ENCODE data around the gene SLCO2A1.
A peak's percentile ranks its signal among the peaks of the same experiment; 100 is the strongest.

SLCO2A1 gene

DNA sequence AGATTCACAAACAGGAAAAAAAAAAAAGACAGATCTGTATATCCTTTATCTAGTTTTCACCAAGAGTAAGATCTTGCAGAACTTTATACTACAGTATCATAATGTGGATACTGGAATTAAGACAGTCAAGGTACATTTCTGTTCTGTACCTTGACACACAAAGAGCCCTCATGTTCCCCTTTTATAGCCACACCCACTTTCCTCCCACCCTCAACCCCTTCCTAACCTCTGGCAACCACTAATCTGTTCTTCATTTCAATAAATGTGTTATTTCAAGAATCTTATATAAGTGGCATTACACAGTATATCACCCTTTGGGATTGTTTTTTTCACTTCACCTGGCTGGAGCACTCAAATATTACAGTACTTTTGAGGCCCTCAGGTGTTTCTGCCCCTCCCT, 130.4 kb downstream of the SLCO2A1 start:
- no peak for DNase-seq (ENCODE audit: low spot score)

DNA sequence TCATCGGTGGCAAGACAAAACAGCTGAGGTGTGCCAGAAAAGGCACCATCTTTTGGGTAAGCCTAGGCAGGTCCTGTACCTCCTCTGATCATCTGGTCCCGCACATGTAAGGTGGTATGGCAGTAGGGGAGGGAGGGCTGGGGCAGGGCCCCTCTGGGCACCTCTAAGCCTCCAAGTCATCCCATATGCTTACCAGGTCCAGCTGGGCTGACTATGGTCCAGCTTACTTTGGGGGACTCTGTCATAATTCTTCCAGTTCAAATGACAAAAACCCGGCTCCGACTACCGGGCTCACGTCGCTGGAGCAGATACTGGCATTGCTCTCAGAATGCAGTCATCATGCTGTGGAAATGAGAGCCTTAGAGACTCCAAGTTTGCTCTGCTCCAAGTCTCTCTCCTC, 132.2 kb downstream of the SLCO2A1 start:
- no peak for DNase-seq (ENCODE audit: low spot score)

DNA sequence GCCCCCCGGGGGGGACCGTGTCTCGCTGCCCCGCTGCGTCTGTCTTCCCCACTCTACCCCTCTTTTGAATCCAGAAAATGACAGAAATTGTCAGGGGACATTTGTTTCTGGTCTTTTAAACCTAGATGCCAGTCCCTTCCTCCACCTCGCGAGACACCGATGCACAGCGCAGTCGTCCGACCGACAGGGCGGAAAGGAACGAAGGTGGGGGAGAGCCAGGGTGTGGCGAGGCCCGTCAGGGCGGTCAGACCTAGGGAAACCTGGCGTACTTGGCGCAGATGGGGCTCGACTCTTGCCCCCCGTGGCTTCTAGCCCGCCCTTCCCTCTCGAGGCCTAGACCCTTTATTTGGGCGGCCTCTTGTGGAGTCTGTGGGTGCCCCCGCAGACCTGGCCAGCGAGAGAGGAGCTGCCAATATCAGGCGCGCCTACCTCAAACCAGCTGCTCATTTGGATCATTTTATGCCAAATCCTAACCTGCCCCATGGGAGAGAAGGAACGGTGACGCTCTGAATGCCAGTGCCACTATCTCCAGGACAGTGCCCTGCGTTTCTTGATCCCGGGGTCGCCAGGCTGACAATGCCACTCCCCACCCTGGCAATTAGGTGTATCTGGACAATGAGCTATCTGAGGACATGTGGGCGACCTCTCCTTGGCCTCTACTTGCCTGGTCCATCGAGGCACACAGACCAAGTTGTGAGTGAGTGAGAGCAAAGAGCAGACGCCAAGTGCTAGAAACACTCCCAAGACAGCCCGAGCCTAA, 133.5 kb downstream of the SLCO2A1 start:
- peak; percentile 29 for DNase-seq (ENCODE audit: low spot score)

DNA sequence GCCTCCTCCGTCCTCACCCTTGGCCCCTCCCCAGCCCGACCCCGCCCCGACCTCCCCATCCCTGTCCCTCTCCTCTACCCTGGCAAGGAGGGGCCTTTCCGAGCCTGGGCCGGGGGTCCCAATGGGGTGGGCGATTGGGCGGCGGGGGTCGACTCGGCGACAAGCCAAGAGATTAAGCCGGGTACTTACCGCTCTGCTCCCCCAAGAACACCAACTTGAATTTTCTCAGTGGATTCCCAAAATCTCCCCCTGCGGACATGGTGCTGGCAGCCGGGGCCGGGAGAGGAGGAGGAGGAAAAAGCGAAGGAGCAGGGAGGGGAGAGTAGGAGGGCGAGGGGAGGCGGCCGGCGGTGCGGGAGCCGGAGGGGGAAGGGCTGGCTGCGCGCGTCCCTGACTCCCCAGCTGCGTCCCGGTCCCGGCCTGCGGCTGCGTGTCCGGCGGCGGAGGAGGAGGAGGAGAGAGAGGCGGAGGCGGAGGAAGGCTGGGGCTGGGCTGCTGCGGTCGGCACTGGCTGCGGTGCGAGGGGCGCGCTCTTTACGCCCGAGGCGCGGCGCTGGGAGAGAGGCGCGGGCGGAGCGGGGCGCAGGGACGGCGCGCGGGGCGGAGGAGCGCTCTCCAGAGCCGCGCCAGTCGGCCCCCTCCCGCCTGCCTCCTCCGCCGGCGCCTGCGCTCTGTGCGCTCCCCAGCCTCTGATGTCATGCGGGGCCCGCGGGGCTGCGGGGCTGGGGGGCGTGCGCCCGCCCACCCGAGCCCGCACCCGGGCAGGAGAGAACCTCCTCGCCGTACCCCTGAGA, 134.3 kb downstream of the SLCO2A1 start, which contains the start of gene RAB6B:
Gene RAB6B, minus strand, starts transcription at position 675 of the 794 bp plus-strand sequence. Its CDS starts 416 bp downstream, at position 259.
- DNase-seq (ENCODE audit: low spot score), result peak; percentile 90

DNA sequence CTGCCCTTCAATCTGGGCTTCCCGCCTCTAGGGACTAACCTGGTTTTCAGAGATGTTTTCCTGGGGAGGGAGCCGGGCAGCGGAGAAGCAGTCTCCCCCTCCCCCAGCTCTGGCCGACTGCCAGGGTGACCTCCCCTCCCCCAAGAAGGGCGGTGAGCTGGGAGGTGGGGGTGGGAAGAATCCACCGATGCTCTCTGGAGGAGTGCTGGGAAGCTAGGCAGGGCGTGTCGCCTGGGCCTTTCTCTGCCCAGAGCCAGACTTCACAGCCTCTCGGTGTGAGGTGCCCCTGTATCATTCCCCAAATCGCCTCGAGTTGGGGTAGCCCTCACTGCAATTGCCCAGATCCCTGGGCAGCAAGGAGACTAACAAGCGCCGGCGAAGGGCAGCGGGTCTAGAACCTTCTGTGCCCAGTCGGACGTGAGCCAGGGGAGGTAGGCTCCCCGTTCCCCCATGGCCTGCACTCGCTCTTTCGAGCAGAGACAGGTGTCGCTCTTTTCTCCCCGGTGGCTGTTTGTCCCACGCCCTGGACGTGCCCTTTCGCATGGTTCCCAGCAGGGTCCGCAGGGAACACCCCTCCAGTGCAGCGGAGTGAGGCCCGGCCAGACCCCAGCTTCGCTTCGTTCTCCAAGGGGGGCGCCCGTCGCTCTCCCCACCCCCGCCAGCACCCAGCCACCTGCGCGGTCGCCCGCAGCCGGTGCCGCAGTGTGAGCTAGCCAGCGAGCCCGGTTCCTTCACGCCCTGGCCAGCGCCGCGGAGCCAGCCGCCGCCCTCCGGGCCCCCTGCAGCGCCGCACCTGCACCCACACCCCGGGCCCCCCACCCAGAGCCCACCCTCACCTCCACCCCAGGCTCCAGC, 135.1 kb downstream of the SLCO2A1 start:
- DNase-seq (ENCODE audit: low spot score), result peak; percentile 35

DNA sequence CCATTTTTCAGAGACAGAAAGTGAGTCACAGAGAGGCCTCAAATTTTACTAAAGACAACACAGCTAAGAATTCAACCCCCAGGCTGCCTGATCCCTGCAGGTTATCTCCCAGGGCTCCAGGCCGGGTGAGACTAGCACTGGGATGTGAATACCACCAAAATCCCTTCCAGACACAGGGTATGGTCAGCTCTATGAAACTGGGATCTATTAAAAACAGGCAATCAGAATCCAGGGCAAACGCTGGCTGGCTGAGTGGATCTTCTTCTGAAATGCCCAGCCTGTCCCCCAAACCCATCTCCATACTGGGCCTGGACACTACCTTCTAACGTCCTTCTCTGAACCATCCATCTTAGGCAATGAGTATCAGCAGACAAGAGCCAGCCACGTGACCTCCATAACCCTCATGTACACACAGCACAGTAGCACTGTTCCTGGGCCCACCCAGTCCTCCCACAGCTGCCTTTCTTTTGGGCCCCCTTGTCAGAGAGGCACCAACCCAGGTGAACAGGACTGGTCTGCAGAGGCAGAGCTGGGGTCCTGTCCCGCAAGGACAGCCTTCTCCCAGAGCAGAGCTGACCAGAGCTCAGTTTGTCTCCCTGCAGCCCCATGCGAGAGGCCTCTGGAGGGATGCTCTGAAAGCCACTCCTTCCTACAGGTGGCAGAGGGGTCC, 135.9 kb downstream of the SLCO2A1 start:
- DNase-seq (ENCODE audit: low spot score), result no peak

DNA sequence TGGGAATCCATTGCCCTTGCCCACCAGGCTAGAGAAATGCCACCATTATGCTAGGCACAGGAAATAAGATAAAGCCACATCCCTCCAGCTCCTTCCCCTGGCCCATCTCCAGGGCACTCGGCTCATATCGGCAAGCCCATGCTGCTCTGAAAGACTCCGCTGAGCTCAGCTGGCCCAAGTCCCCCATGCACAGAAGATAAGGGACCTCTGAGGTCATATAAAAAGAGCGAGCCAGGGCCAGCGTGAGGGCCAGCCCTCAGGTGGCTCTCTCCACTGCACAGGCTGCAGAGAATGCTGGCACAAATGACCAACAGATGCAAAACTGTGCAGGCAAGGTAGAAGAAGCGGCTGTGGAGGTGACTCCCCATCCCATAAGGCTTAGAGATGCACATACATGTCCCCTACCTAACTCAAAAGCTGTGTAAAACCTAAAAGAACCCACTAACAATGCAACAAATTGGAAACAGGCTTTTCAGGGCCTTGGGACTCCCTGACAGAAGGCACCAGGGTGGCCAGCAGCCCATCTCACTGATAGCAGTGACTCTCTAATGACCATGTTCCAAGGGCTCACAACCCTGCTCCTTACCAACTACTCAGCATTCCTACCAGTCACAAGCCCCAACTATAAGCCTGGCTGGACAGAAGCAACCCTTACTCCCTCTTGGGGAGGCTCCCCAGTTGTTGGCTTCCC, 137.0 kb downstream of the SLCO2A1 start:
- no peak for DNase-seq (ENCODE audit: low spot score)

DNA sequence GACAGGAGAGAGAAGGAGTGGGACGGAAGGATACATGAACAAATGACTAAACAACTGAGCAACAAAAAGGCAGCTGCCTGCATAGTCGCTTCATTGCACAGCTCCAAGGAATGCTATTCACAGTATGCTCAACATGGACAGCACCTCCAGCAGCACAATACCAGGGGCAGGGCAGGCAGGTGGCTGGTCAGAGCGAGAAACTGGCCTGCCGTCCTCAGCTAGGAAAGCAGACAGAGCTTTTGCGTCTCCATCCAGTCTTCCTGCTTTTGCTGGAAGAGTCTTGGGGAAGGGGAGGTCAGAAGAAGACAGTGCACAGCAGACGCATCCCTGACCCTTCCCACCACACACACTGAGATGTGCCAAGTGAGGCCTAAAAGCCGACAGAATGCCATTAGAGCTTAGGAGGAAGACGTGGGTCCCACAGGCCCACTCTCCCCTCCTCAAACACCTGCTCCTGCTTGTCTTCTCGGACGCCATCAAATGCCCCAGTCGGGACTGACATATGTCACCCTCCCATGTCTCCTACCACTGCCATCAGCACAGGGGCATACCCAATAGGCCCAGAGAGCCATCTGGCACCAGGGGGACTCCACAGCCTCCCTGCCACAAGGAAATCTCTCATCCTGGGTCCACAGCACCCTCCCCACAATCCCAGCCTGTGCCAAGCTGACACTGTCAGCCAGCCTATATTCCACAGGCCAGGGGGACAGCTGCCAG, 137.9 kb downstream of the SLCO2A1 start:
- DNase-seq (ENCODE audit: low spot score), result no peak

DNA sequence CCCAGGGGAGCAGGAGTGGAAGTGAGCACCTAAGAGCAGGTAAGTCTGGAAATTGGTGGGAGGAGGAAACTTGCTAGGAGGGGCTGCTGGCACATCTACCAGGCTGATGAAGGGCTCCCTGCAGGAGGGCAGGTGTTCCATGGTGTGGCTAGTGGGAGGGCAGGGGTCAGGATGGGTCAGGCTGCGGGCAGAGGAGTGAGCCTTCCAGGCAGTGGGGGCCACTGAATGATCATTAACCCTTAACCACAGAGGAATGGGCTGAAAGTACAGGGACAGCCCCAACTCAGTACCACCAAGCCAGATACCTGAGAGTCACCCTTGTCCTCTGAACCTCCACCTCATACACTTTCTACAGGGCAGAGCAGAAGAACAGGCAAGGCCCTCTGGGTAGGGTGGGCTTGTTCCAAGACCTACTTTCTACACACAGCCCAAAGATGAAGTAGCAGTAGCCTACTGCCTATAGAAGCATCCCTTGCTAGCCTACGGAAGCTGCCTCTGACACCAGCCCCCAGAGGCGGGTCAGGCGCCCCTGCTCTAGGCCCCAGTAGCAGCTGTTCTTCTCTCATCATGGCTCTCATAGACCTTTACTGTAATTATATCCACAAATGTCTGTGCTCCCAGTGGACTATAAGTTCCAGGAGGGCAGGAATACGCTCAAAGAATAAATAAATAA, 138.6 kb downstream of the SLCO2A1 start:
- no peak for DNase-seq (ENCODE audit: low spot score)

DNA sequence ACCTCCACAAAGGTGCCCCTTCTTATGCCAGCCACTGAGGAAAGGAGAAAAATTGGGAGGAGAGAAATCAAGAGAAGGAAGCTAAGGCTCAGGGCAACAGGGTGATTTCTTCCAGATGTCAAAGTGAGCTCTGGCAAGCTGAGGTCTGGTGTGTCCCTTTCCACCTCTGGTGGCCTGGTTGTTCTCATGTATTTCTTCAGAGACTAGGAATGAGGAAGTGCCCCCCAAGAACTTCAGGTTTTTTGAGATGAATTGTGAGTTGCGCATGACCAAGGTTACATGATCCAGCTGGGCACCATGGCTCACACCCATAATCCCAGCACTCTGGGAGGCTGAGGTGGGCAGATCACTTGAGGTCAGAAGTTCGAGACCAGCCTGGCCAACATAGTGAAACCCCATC, 139.7 kb downstream of the SLCO2A1 start:
- no peak for DNase-seq (ENCODE audit: low spot score)

DNA sequence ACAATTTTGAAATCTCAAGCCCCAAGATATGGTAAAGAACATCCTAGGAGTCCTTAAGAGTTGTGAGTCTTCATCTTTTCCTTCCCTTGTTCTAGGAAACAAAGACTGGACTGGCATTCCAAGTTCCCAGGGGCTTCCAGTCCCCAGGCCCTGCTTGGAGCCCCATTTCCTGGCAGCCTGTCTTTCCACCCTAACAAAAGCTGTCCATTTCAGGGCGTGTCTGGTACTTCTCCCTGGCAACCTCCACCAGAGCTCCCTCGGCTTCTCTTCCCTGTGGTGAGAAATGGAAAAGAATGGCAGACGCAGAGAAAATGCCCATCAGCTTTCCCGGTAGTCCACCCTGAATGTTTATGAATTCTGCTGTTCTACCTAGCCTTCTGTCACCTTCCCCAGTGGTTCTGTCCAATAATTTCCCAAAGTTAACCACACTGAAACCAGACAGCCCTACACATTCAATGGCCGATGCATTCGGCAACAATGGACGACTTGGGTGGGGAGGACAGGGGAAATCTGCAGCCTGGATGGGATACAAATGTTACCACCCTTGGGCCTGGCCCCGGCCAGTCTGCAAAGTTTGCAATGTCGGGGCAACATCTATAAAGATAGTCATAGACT, 140.9 kb downstream of the SLCO2A1 start:
- DNase-seq (ENCODE audit: low spot score), result no peak

DNA sequence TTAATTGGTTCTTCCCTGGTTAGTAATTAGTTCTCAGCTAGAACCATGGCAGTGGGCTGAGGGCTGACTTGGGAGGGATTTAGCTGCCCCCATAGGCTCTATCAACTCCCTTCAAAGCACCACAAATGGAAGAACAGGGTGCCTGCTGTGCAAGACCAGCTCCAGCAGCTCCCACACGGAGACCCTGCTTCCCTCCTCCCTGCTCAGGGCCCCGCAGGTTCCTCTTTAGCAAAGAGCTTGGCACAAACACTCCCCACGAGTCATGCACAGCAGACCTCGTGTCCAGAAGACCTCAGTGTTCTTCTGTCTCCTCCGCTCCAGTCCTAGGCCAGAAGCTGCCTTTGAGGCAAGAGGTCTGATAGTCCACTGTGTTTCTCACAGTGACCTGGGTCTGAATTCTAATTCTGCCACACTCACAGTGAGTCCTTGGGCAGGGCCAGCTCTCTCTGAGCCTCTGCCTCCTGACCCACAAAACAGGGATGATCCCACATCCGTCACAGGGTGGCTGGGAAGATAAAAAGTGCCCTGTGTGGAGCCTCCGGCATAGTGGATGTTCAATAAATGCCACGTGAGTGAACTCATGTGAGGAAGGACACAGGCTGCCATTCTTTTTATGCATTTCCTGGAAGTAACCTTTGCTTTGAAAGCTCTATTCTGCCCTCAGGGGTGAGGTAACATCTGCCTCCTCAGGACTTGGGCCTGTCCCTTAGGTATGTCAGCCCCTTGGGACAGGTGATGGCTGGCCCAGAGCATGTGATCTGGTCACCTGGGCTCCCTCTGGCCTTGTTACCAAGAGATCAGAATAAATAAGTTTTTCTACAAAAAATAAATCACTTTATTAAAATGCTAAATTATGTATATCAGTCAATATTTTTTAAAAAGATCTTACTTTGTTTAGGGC, 141.7 kb downstream of the SLCO2A1 start:
- no peak for DNase-seq (ENCODE audit: low spot score)

DNA sequence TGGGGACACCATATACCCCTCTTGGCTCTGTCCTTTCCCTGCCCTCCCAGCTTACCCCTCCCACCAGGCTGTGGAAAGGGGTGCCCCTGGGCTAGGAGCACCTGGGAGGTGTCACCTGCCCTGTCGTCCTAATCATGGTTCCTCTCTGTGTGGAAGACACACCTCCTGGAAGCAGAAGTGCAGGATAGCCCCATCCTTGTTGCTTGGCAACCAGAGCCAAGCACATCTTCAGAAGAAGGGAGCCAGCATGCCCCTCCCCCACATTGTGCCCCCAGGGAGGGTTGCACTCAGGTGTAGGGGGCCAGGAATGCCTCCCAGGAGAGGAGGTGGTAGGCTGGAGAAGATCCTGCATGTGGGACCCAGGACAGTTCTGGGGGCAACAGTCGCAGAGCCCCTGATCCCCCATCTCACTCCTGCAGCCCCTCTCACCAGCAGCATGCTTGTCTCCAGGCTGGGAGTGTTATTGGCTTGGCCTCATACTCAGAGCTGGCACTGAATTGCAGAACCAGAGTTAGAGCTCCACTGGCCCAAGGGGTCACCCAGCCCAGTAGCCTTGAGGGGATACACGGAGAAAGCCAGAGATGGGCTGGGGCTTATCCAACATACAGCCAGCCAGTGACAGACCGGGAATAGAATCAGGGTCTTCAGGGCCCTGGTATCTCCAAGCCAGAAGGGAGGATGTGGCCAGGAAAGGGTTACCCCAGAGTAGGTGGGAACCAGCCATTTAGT, 142.5 kb downstream of the SLCO2A1 start:
- DNase-seq (ENCODE audit: low spot score), result no peak

DNA sequence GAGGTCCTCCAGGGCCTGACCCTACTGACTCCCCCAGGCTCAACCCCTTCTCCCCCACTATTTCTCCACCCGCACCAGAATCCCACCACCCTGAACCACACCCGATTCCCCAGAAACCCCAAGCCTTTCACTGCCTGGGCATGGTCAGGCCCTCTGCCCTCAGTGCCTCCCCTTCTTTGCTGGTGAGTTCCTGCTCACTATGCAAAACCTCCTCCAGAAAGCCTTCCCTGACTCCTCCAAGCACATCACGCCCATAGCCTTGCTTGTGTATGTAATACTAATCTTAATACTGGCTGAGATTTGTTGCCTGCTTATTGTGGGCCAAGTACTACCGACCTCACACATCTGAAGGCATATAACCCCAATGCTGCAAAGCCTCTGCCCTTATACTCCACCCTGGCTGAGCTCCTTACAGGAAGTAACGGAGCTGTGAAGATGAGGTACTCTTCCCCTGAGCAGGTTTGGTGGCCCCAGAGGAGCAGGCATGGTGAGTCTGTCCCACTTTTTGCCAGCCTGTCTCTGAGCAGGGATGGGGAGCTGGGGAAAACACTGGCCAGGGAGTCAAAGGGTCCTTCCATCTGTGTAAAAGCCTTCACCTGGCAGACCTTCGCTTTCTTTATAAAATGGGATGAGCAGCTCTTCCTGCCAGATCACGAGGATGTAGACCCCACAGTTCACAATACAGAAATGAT, 143.5 kb downstream of the SLCO2A1 start:
- DNase-seq (ENCODE audit: low spot score), result no peak

DNA sequence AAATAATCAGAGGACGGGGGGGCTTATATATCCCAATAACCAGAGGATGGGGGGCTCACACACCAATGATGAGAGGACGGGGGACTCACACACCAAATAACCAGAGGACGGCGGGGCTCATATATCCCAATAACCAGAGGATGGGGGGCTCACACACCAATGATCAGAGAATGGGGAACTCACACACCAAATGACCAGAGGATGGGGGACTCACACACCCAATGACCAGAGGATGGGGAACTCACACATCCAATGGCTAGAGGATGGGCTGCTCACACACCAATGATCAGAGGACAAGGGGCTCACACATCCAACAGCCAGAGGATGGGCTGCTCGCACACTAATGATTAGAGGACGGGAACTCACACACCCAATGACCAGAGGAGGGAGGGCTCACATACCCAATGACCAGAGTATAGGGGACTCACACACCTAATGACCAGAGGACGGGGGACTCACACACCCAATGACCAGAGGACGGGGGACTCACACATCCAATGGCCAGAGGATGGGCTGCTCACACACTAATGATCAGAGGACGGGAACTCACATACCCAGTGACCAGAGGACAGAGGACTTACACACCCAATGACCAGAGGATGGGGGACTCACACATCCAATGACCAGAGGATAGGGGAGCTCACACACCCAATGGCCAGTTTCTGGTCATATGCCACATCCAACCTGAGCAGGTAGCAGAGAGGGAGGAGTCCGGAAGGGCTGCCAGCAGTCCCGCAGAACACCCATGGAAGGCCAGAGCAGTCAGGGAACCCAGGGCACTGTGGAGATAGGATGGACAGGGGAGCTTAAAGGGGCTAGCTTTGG, 144.6 kb downstream of the SLCO2A1 start:
- no peak for DNase-seq (ENCODE audit: low spot score)
